Urinary bladder (tissue), 4 donors: ENCODE measurements around the gene GNAO1. TPM values are rescaled to one million over a fixed set of nuclear protein-coding genes. Genes with fewer than 3 reads are reported as not detected.
A peak's percentile ranks its signal among the peaks of the same experiment; 100 is the strongest.

ENCODE experiments used
- DNase-seq: peaks from one replicate; pipeline ENCODE4 v3.0.0-alpha.2; 2015; ENCODE audit errors: extremely low spot score
- H3K27ac ChIP-seq: one replicate; pipeline ENCODE4 v1.5.1; 2013; ENCODE audit warnings: low read depth, mild to moderate bottlenecking, moderate library complexity
- H3K36me3 ChIP-seq: one replicate; pipeline ENCODE4 v1.6.1; 2013; ENCODE audit warnings: mild to moderate bottlenecking, moderate library complexity; ENCODE audit not compliant: insufficient read depth
- H3K4me1 ChIP-seq: one replicate; pipeline ENCODE4 v1.6.1; 2013; ENCODE audit warnings: mild to moderate bottlenecking, moderate library complexity; ENCODE audit not compliant: insufficient read depth
- H3K4me3 ChIP-seq: one replicate; pipeline ENCODE4 v1.5.1; 2013; ENCODE audit warnings: low read depth, low read length
- WGBS: extraction: QIAGEN DNeasy Blood & Tissue Kit; methylation state at CpG from one replicate; pipeline ENCODE4 v1.1.7; 2013; 5-methylcytosine and 5-hydroxymethylcytosine counted together
- polyA plus RNA-seq: library from polyadenylated mRNA; stranded (reverse); fragments of 200-250 nt; gene quantifications from one replicate; pipeline ENCODE4 v1.2.3, GENCODE V29; 2013
- total RNA-seq: library from RNA; depleted of rRNA; stranded (reverse); fragments of >200 nt; gene quantifications from one replicate; pipeline ENCODE4 v1.2.3, GENCODE V29; 2014
- donor health status: healthy with polysubstance abuse.
- donor health status: healthy.

Gene GNAO1
- total and polyA plus RNA-seq, 2 donors = 4.7 to 31.1 TPM

DNA sequence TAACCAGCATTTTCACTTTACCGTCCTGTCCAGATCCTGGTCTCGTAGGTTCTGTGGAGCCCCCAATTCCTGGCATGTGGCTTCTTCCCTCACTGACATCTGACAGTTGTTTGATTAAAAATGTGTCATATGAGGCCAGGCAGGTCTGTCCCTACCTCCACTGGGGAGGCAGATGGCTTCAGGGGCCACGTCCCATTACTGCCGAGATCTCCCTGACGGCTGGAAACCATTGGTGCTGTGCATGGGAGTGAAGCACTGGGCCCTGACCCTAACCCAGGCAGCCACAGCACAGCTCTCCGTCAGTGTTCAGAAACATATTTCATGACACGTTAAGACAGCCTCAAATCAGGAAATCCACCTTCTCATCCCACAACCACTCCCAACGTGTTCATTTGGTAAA is 77.5 kb downstream of the GNAO1 start:
- H3K4me1 ChIP-seq = no peaks in the 10 kb centered on the region

GRCh38 chr16:56269281-56269680 is 78.0 kb downstream of the GNAO1 start:
- no peak for DNase-seq

More for the DNA sequence above, 77.5 kb downstream of the GNAO1 start:
- Histone ChIP-seq H3K27ac (no peak overlapping the region), H3K36me3 (no peaks in the 10 kb centered on the region), H3K4me3 (no peak overlapping the region)
- WGBS = 86% methylated on average over 8 of the region's 8 CpGs
- no peak for DNase-seq

DNA sequence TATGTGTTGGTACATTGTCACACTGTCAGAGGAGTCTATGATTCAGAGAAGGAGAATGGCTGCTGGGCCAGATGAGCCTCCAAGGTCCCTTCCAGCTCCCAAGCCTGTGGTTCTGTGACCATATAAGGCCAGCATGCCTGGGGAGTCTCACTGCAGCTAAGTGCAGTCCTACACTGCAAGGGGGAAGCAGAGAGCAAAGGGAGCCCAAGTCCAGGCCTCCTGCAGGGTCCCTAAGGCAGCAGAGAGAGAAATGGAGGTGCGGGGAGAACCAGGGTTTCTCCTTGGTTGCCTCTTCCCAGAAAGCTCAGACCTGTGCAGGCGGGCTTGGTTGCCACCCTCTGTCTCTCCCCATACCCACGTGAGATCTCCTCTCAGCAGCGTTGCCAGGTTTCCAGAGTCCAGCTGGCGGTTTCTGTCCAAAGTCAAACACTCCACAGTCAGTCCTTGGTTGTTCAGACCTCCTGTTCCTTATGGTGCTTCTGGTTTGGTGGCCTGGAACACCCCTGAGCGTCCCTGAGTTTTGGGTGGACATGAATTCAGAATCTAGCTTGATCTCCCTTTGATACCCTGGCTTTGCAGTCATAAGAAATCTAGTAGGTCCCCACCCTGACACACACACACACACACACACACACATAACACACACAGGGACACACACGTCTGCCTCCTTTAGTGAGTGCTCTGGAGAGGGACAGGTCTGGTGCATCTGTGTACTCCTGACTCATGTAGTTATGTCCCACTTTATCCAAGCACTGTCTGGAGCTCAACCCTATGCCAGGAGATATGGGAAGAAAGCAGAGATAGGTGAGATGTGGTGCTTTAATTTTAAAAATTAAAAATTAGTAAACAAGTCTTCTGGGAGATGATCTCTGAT is 78.8 kb downstream of the GNAO1 start:
- no peak overlapping the region for H3K4me3 ChIP-seq

More at GRCh38 chr16:56269281-56269680, 78.0 kb downstream of the GNAO1 start:
- H3K4me3 ChIP-seq = no peak overlapping the region
- WGBS = 72% methylated on average over 13 of the region's 13 CpGs
- no peaks in the 10 kb centered on the region for H3K4me1 ChIP-seq
- H3K27ac ChIP-seq = no peak overlapping the region
- no peaks in the 10 kb centered on the region for H3K36me3 ChIP-seq

DNA sequence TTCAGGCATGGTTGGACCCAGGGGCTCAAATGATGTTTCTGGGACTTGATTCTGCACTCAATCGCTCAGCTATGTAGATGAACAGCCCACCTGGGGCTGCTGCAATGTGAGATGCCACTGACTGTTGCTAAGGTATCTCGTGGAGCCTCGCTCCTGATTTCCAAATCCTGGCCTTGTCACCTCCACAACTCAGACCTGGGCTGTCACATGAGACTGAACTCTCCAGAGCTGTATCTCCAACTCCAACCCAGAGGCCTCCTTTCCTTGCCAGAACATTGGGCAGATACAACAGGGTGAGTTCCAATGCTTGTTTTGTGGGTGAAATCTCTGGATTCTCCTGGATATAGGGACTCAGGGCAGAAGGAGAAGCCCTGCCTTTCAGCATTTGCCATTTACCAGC is 79.5 kb downstream of the GNAO1 start:
- Histone ChIP-seq H3K4me1 (no peaks in the 10 kb centered on the region), H3K27ac (no peak overlapping the region), H3K36me3 (no peaks in the 10 kb centered on the region), H3K4me3 (no peak overlapping the region)
- DNase-seq = no peak
- 94% methylated on average over 3 of the region's 3 CpGs for WGBS

More for the DNA sequence above, 78.8 kb downstream of the GNAO1 start:
- no peaks in the 10 kb centered on the region for H3K36me3 ChIP-seq
- whole genome bisulfite sequencing = 60% methylated on average over 7 of the region's 7 CpGs
- H3K27ac ChIP-seq = no peak overlapping the region
- no peaks in the 10 kb centered on the region for H3K4me1 ChIP-seq
- DNase-seq = no peak

GRCh38 chr16:56272583-56272894 is 81.2 kb downstream of the GNAO1 start:
- Histone ChIP-seq H3K4me3 (no peak overlapping the region), H3K4me1 (no peaks in the 10 kb centered on the region), H3K27ac (no peak overlapping the region), H3K36me3 (no peaks in the 10 kb centered on the region)
- DNase-seq = no peak

- Histone ChIP-seq H3K4me1 (no peaks in the 10 kb centered on the region), H3K27ac (no peak overlapping the region), H3K36me3 (no peaks in the 10 kb centered on the region), H3K4me3 (no peak overlapping the region)
- WGBS = 73% methylated on average over 4 of the region's 4 CpGs
- no peak for DNase-seq
Observed at GRCh38 chr16:56273615-56274014, 82.3 kb downstream of the GNAO1 start.

GRCh38 chr16:56274369-56274768 is 83.1 kb downstream of the GNAO1 start:
- Histone ChIP-seq H3K27ac (no peak overlapping the region), H3K36me3 (no peaks in the 10 kb centered on the region), H3K4me1 (no peaks in the 10 kb centered on the region), H3K4me3 (no peak overlapping the region)
- no peak for DNase-seq
- 96% methylated on average over 4 of the region's 4 CpGs for WGBS

DNA sequence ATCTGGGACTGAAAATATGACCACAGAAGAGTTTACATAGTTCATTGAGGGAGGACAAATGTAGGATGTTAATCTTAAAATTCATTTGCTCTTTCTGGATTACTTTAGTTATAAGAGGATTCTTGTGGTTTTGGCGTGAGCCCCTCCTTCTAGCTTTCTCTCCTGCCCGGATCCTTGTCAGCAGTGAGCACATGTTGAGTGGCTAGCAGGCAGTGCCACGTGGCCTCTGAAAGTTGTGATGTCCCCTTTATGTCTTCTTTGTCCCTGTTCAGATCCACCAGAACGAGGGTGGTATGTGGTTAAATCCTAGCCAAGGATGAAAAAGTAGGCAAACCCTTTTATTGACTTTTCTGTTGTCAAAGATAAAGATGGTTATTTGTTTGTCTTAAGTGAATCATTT is 83.8 kb downstream of the GNAO1 start:
- Histone ChIP-seq H3K27ac (no peak overlapping the region), H3K36me3 (no peaks in the 10 kb centered on the region), H3K4me3 (no peak overlapping the region), H3K4me1 (no peaks in the 10 kb centered on the region)
- 75% methylated on average over 4 of the region's 4 CpGs for WGBS
- no peak for DNase-seq

GRCh38 chr16:56275801-56276200 is 84.5 kb downstream of the GNAO1 start:
- no peaks in the 10 kb centered on the region for H3K36me3 ChIP-seq
- no peak overlapping the region for H3K4me3 ChIP-seq
- no peak for DNase-seq
- WGBS = 92% methylated on average over 9 of the region's 9 CpGs
- H3K27ac ChIP-seq = no peak overlapping the region
- H3K4me1 ChIP-seq = no peaks in the 10 kb centered on the region

GRCh38 chr16:56277075-56277474 is 85.8 kb downstream of the GNAO1 start:
- no peaks in the 10 kb centered on the region for H3K4me1 ChIP-seq
- DNase-seq = no peak
- no peak overlapping the region for H3K27ac ChIP-seq
- H3K4me3 ChIP-seq = no peak overlapping the region
- no peaks in the 10 kb centered on the region for H3K36me3 ChIP-seq
- WGBS = 66% methylated on average over 5 of the region's 5 CpGs

GRCh38 chr16:56278196-56278855 is 87.0 kb downstream of the GNAO1 start:
- no peak for DNase-seq

DNA sequence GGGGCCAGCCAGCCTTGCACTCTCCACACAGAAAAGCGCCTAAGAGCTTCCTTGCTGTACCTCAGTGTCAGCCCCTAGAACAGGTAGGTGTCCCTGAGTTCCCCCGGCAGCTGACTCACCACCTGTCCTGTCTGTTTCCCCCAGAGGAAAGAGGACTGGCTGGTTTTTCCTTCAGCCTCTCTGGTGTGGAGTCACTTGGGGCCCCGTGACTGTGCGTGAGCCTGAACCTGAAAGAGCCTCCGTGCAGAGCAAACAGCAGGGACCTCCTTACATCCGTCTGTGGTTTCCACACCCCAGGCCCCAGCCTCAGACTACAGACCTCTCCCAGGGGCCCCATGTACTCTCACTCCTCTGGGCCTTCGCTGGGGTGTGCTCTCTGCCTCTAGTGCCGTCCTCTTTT is 87.8 kb downstream of the GNAO1 start:
- H3K27ac ChIP-seq = no peak overlapping the region
- H3K36me3 ChIP-seq = no peaks in the 10 kb centered on the region
- no peak for DNase-seq
- H3K4me3 ChIP-seq = peak overlapping the region; percentile 1
- 74% methylated on average over 8 of the region's 8 CpGs for WGBS
- no peaks in the 10 kb centered on the region for H3K4me1 ChIP-seq

More at GRCh38 chr16:56278196-56278855, 87.0 kb downstream of the GNAO1 start:
- Histone ChIP-seq H3K27ac (no peak overlapping the region), H3K36me3 (no peaks in the 10 kb centered on the region), H3K4me3 (peak overlapping the region; percentile 1), H3K4me1 (no peaks in the 10 kb centered on the region)
- 93% methylated on average over 9 of the region's 9 CpGs for WGBS

- Histone ChIP-seq H3K4me3 (no peak overlapping the region), H3K36me3 (no peaks in the 10 kb centered on the region), H3K4me1 (no peaks in the 10 kb centered on the region), H3K27ac (no peak overlapping the region)
- WGBS = 97% methylated on average over 2 of the region's 2 CpGs
- DNase-seq = no peak
Observed at GRCh38 chr16:56279914-56280313, 88.6 kb downstream of the GNAO1 start.

DNA sequence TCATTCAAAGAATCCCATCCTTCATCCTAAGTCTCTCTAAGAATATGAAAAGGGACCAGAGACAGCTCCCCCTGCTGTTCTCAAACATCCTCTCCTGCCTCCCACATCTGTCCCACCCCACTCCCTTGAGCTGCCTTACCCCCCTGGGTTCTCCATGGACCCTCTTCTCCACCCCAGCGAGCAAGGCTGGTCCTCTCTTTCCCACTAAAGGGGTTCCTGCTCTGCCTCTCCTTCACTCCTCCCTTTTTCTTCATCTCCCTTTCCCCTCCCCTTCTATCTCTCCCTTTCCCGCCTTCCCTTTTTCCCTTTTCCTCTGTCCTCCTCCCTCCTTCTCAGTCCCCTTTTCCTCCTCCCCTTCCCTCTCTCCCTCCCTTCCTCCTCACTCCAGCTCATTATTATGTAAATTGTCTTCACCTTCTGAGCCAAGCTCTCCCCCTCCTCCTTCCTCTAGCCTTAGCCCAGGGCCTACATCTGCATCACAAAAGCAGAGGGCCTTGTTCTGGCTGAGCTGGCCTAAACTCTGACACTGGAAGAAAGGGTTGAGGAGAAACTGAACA is 90.0 kb downstream of the GNAO1 start:
- no peaks in the 10 kb centered on the region for H3K4me1 ChIP-seq
- 77% methylated on average over 2 of the region's 2 CpGs for WGBS
- no peak overlapping the region for H3K4me3 ChIP-seq
- H3K27ac ChIP-seq = no peak overlapping the region
- no peak for DNase-seq
- no peaks in the 10 kb centered on the region for H3K36me3 ChIP-seq
